Testis (tissue), 3 donors: ENCODE results near the gene KIF23. TPM values are rescaled to one million over a fixed set of nuclear protein-coding genes. Genes with fewer than 3 reads are reported as not detected.

Experiments
- DNase-seq: peaks from one replicate; pipeline ENCODE4 v3.0.0-alpha.2; 2019
- H3K27ac ChIP-seq, 2 donors: fragments of 200-600 bp; sonication (generic); one replicate each; pipeline ENCODE4 v1.5.1; 2019
- H3K27me3 ChIP-seq: fragments of 200-600 bp; sonication (generic); one replicate; pipeline ENCODE4 v1.5.1; 2019
- H3K36me3 ChIP-seq: fragments of 200-600 bp; sonication (generic); one replicate; pipeline ENCODE4 v1.5.1; 2017; ENCODE audit warnings: low read depth; ENCODE audit errors: missing control alignments
- H3K4me1 ChIP-seq: fragments of 200-600 bp; sonication (generic); one replicate; pipeline ENCODE4 v1.5.1; 2019
- H3K4me3 ChIP-seq, 2 donors: fragments of 200-600 bp; sonication (generic); one replicate each; pipeline ENCODE4 v1.5.1; 2017 to 2019
- H3K9me3 ChIP-seq: fragments of 200-600 bp; sonication (generic); one replicate; pipeline ENCODE4 v1.5.1; 2017
- CTCF ChIP-seq, 3 experiments: fragments of 450-650 bp in 2 of 3; fragments of 200-600 bp in 1 of 3; sonication (generic) in 1 of 3; IDR thresholded peaks; one replicate each; pipeline ENCODE4 v1.5.1; 2016 to 2019; ENCODE audit warnings: antibody characterized with exemption in 3 of 3, mild to moderate bottlenecking in 2 of 3, moderate library complexity in 1 of 3
- POLR2A ChIP-seq: fragments of 450-650 bp; IDR thresholded peaks from one replicate; pipeline ENCODE4 v1.6.1; 2017; ENCODE audit warnings: antibody characterized with exemption, mild to moderate bottlenecking, moderate library complexity
- WGBS, 2 donors: methylation state at CpG; one replicate each; pipeline ENCODE4 v1.1.5; 2018; 5-methylcytosine and 5-hydroxymethylcytosine counted together
- intact Hi-C: fragments of 100-400 bp; cut with DNase I; formaldehyde crosslinking; loops from one replicate; pipeline ENCODE4 v1.15.1; 2023; ENCODE audit warnings: low total_unique reads
- polyA plus RNA-seq: library from polyadenylated mRNA; stranded (reverse); fragments of 350-450 nt; fragmentation: Illumina TruSeq; extraction: RNeasy Lipid Tissue Mini Kit (QIAGEN cat#74804); gene quantifications from one replicate; pipeline ENCODE4 v1.2.3, GENCODE V29; 2014; ENCODE audit warnings: low read depth, low replicate concordance; ENCODE audit not compliant: insufficient read depth
- total RNA-seq, 2 donors: library from RNA; depleted of rRNA; stranded (reverse); fragments of >200 nt; gene quantifications; one replicate each; pipeline ENCODE4 v1.2.3, GENCODE V29; 2016

Gene KIF23
- total and polyA plus RNA-seq, 3 donors from 2014 or later = 17.1 to 28.4 (median 23.9) TPM

GRCh38 chr15:69433831-69434230 lies 19.7 kb downstream of the KIF23 start:
- no peaks in the 10 kb centered on the region for H3K27me3 ChIP-seq
- no peaks in the 10 kb centered on the region for H3K36me3 ChIP-seq
- no peak overlapping the region for H3K27ac ChIP-seq
- TF ChIP-seq CTCF (IDR thresholded peaks at IDR 0.05) (no peak), POLR2A (no peak)
- intact Hi-C loops = no loop called here
- no peak overlapping the region for H3K4me3 ChIP-seq
- no peak for DNase-seq
- H3K9me3 ChIP-seq = no peaks in the 10 kb centered on the region
- WGBS, 2 donors = 88 to 97% methylated on average over 1 of the region's 1 CpG
- no peaks in the 10 kb centered on the region for H3K4me1 ChIP-seq

GRCh38 chr15:69434238-69434637 lies 20.1 kb downstream of the KIF23 start:
- no peaks in the 10 kb centered on the region for H3K36me3 ChIP-seq
- DNase-seq = no peak
- H3K27me3 ChIP-seq = no peaks in the 10 kb centered on the region
- H3K27ac ChIP-seq = no peak overlapping the region
- H3K4me3 ChIP-seq = no peak overlapping the region
- 91 to 93% methylated on average over 5 of the region's 5 CpGs for WGBS, 2 donors
- TF ChIP-seq POLR2A (no peak), CTCF (IDR thresholded peaks at IDR 0.05) (no peak)
- H3K9me3 ChIP-seq = no peaks in the 10 kb centered on the region
- intact Hi-C loops = no loop called here
- no peaks in the 10 kb centered on the region for H3K4me1 ChIP-seq

- H3K9me3 ChIP-seq = no peaks in the 10 kb centered on the region
- no peak overlapping the region for H3K4me3 ChIP-seq
- no peaks in the 10 kb centered on the region for H3K36me3 ChIP-seq
- DNase-seq = no peak
- no peaks in the 10 kb centered on the region for H3K27me3 ChIP-seq
- WGBS, 2 donors = 92 to 93% methylated on average over 16 to 18 of the region's 18 CpGs
- intact Hi-C loops = no loop called here
- TF ChIP-seq POLR2A = no peak
- TF ChIP-seq CTCF (IDR thresholded peaks at IDR 0.05) = no peak
- no peaks in the 10 kb centered on the region for H3K4me1 ChIP-seq
- no peak overlapping the region for H3K27ac ChIP-seq
These were observed 20.5 kb downstream of the KIF23 start for GRCh38 chr15:69434679-69435078.

GRCh38 chr15:69435985-69436384 lies 21.8 kb downstream of the KIF23 start:
- H3K4me1 ChIP-seq = no peaks in the 10 kb centered on the region
- no peak overlapping the region for H3K27ac ChIP-seq
- H3K4me3 ChIP-seq = no peak overlapping the region
- DNase-seq = no peak
- 94 to 95% methylated on average over 4 of the region's 4 CpGs for WGBS, 2 donors
- TF ChIP-seq CTCF (IDR thresholded peaks at IDR 0.05) (no peak), POLR2A (no peak)
- no peaks in the 10 kb centered on the region for H3K36me3 ChIP-seq
- intact Hi-C loops = no loop called here
- no peaks in the 10 kb centered on the region for H3K27me3 ChIP-seq
- H3K9me3 ChIP-seq = no peaks in the 10 kb centered on the region

- TF ChIP-seq POLR2A (no peak), CTCF (IDR thresholded peaks at IDR 0.05) (no peak)
- WGBS, 2 donors = 88 to 96% methylated on average over 4 of the region's 4 CpGs
- intact Hi-C loops = no loop called here
These were observed 22.8 kb downstream of the KIF23 start for GRCh38 chr15:69436951-69437350.

More at GRCh38 chr15:69436951-69437350, 22.8 kb downstream of the KIF23 start:
- DNase-seq = no peak
- no peaks in the 10 kb centered on the region for H3K27me3 ChIP-seq
- no peaks in the 10 kb centered on the region for H3K36me3 ChIP-seq
- H3K4me1 ChIP-seq = no peaks in the 10 kb centered on the region
- H3K27ac ChIP-seq = no peak overlapping the region
- H3K9me3 ChIP-seq = no peaks in the 10 kb centered on the region
- no peak overlapping the region for H3K4me3 ChIP-seq
